ENCODE results near the gene IGLON5. TPM values are rescaled to one million over a fixed set of nuclear protein-coding genes. Genes with fewer than 3 reads are reported as not detected.

Gene IGLON5
- total RNA-seq, 1 donor from 2014 or later = not detected

DNA sequence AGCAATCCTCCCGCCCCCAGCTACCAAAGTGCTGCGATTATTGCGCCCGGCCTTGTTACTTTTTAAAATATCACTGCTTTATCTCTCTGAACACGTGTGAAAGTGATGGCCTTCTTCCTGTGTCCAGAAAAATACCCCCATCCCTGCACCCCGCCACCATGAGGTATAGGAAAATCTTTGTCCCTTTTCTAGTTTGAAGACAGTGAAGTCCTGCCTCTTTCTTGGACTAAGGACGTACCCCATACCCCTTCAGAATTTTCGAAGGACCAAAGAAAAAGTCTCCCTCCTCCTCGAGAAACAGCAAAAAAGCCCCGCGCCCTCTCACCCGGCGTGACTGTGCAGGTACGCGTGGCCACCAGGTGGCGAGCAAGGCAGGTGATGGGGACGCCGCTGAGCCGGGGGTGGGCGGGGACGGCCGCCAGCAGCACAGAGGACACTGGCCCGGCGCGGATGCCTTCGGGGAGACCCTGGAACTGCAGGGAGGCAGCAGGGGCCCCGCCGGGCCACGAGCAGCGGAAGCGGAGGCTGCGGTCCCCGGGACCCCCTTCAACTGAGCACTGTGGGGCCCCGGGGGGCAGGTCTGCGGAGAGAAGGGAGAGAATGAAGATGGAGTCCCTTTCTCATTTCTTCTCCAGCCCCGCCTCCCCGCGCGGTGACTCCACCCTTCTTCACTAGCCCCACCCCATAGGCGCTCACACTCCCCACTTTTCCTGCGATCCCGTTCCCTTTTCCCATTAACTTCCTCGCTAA lies 27.3 kb downstream of the IGLON5 start:
- peak; percentile 74 to 86 for DNase-seq (ENCODE audit: low read depth in 2 of 2)

DNA sequence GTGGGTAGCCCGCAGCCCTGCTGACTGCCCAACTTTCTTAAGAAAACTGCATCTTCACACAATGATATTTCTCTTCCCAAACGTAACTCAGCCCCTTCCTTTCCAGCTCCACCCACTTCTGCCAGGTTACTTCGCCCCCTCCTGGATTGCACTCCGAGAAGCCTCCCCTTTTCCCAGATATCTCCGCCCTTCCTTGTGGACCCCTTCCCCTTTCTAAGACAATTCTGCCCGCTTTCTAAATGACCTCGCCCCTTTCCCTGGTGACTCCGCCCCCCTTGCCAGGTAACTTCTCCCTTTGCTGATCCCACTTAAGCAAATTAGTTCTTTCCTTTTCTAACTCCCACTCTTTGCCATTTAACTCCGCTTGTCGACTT lies 27.9 kb downstream of the IGLON5 start:
- DNase-seq (ENCODE audit: low read depth in 2 of 2) = no peak

DNA sequence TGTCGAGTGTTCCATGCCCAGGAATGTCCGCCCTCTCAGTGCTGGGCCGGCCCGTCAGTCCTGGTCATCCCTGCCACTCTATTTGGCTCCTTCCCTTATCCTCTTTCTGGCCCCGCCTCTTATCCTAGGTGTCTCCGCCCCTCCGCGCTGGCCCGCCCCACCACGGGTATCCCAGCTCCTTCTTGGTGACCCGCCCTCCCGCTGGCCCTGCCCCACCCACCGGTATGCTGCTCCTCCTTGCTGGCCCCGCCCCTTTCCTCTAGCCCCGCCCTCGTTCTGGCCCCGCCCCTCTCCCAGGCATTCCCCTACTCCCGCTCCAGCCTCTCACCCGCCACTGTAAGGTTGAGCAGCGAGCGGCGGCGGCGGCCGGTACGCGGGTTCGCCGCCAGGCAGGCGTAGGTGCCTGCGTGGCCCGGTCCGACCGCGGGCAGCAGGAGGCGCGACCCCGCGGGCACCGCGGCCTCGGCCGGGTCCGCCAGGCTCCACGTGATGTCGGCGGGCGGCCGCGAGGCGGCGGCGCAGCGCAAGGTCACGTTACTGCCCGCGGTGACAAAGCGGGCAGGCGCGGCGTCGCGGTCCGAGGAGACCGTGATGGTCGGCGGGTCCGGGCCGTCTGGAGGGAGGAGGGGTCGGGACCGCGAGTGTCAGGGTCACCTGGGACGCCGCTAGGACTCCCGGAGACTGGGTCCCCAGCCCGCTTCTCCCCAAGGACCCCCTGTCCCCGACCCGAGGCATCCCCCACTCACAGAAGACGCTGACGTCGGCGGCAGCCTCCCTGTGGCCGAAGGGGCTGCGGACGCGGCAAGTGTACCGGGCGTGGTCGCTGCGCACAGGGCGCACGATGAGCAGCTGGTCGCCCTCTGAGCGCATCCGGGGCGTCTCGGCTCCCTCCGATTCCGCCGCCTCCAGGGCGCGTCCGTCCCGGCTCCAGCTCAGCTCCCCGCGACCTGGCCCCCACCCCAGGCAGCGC lies 28.5 kb downstream of the IGLON5 start:
- peak; percentile 96 to 98 for DNase-seq (ENCODE audit: low read depth in 2 of 2)

DNA sequence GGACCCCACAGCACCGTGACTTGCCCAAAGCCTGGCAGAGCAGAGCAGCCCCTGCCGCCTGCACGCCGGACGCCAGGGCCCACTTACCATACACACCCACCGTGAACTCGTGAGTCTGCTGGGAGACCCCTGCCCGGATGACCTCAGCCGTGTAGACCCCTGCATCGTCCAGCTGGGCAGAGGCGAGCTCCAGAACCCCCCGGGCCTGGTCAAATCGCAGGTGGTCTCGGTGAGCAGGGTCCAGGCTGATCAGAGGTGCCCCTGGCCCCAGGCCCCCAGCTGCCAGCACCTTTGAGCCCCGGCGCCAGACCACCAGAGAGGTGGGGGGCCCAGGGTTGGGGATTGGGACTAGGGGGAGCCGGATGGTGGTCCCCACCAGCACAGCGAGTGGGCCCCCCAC lies 29.6 kb downstream of the IGLON5 start:
- no peak for DNase-seq (ENCODE audit: low read depth in 2 of 2)

DNA sequence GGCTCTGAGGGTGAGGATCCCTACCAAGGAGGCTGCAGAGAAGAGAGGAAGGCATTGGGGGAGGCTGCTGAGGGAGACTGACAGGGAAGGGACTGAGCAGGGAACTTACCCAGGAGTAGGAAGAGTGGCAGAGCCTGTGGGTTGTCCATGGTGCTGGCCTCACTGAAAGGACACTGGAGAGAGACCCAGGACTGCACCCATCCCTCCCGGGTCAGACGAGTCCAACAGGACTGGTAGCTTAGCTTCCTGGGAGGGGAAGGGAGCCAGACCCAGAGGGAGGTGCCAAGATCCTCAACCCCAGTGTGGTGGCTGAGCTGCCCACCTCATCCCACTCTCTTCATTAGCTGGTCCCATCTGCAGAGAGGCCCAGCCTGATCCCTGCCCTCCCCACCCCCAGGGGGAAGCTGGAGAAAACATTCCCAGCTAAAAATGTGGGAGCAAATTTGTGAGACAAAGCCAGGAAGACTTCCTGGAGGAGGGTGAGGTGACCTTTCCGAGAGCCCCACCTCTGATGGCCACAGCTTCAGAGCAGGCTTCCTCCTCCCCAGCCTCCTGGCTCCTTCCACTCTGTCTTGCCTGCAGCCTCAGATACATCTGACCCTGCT lies 30.6 kb downstream of the IGLON5 start, which contains the start of gene VSIG10L:
VSIG10L (minus strand) TSS at position 164 of the 605 bp plus-strand sequence; CDS start at position 149, 15 bp downstream.
- DNase-seq (ENCODE audit: low read depth in 2 of 2) = no peak

DNA sequence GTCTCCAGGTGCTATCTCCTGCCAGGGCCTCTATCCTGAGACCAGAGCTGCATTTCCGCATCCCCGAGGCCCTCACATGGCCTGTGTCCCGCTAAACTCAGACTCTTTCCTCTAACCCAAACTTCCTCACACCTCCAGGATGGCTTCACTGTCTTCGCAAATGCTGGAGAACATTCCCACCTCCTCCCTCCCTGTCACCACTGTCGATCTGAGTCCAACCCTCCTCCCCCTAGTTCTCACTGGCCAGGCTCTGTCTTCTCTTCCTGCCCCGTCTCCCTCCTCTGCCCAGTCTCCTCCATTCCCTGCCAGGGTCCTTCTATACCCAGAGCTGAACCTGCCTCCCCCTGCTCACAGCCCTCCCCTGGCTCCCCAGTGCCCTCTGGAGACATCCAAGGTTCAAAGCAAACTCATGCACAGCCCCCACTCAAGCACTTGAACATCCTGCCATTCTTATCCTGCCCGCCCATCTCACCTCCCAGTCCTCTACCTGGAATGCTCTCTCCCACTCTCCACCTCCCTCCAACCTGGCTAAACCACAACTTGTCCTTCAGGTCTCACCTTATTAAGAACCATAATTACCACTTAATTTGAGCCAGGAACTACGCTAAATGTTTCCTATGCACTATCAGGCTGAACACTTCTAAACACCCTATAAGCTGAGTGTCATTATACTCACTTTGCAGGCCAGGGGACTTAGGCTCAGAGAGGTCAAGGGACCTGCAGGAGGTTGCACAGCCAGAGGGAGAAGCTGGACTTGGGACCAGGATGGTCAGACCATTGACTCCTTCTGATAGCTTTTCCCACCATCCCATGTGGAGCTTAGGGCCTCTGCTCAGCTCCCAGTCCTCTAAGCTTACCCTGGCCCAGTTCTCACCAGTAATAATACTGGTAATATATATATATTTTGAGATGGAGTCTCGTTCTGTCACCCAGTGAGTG lies 31.5 kb downstream of the IGLON5 start:
- no peak for DNase-seq (ENCODE audit: low read depth in 2 of 2)

DNA sequence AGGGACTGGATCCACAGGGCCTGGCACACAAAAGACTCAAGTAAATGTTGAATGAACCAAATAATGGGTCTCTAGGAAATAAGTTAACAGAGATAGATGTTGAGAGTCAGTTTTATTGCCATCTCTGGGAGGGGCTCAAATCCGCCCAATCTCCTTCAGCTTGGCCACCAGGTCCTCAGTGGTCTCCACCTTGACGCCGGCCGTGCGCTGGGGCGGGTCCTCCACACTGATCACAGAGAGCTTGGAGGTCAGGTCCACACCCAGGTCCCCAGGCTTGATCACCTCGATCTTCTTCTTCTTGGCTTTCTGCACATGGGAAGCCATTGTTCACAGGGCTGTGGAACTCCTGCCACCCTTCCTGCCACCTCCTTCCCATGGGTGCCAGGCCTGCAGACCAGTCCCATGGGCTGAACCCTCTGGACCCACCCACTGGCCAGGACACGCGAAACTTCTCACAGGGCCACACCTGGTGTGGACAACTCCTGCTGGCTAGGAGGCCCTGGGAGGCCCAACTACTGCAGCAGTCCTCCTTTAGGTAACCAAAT lies 33.7 kb downstream of the IGLON5 start:
- DNase-seq (ENCODE audit: low read depth in 2 of 2) = no peak

DNA sequence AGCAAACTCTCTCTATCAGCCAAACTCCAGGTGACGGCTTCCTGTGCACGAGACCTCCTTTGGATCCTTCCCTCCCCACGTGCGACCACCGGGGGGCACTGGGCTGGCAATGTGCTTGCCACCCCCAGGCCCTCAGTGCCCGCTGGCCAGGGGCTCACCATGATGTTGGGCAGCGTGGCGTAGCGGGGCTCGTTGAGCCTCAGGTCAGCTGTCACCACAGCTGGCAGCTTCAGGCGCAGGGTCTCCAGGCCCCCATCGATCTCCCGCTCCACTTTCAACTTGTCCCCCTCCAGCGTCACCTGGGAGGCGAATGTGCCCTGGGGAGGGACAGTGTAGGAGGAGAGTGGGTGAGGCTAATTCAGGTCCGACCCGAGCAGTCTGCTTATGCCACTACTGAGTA lies 35.3 kb downstream of the IGLON5 start:
- DNase-seq (ENCODE audit: low read depth in 2 of 2) = no peak

DNA sequence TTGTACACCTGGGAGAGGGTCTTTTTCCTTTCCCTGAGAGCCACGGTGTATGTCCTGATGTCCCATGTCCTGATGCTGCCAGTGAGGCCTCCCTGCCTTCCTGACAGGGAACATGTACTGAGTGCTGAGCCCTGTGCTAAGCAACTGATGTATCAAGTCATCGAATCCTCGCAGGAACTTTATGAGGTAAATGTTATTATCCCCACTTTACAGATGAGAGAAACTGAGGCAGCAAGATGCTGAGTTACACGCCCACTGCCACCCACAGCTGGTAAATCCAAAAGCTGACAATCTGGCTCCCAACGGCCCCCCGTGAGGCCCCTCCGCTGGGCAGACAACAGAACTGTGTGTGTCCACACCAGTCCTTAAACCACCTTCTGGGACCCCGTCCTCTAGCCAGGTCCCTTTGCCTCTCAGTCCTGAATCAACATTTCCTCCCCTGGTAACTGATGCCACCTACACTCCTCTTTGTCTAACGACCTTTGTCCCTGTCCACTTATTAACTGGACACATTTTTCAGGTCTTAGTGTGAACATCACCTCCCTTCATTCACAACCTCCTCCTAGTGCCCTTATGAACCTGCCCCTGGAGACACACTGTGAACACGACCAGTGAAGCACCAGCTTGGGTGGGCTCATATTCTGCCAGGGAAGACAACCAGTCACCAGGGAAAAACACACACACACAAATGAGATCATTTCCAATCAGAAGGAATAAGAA lies 35.9 kb downstream of the IGLON5 start:
- DNase-seq (ENCODE audit: low read depth in 2 of 2) = no peak

DNA sequence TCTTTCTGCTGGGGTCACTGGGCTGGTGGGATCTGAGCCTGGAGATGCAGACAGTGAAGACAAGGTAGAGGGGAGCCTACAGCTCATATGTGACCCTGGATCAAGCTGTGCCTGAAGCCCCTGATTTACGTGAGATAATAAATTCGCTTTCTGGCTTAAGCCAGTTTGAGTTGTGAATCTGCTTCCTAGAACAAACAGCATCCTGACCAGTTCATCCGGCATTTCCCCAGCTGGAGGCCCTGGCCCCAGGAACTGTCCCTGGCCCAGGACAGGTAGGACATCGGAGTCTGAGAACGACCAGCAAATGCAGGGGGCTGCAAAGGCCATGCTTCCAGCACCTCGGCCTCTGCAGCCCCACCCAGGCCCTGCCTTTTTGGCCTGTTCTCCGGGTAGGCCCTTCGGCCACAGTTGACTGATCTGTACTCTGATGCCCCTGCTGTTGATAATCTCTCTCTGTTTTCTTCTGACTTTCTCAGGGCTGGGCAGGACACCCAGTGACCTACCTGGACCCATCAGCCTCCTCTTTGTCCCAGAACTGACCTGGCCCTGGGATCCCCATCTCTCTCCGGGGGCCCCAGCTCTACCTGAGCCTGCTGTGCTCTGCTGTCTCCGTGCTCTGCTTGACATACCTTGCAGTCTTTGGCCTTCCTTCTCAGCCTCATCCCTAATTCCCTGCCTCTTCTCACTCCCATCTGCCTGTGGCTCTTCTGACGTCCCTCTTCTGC lies 40.0 kb downstream of the IGLON5 start:
- no peak for DNase-seq (ENCODE audit: low read depth in 2 of 2)

DNA sequence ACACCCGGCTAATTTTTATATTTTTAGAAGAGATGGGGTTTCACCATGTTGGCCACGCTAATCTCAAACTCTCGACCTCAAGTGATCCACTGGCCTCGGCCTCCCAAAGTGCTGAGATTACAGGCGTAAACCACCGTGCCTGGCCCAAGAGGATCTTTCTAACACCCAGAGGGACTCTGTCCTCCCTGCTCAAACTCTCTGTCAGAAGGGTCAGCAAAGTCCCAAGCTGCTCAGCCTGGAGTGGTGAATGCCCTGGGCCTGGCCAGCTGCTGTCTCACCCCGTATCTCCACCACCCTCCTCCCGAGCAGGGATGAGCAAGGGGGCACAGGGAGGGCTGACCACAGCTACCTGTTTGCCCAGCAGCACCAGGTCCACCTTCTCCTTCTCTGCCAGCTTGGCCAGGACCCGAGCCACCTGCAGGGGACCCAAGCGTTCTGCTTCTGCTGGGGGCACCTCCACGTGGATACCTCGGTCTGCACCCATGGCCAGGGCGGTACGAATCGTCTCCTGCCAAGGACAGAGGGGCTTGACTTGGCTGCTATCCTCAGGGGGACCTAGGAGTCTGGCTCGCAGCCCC lies 41.4 kb downstream of the IGLON5 start:
- DNase-seq (ENCODE audit: low read depth in 2 of 2) = no peak

DNA sequence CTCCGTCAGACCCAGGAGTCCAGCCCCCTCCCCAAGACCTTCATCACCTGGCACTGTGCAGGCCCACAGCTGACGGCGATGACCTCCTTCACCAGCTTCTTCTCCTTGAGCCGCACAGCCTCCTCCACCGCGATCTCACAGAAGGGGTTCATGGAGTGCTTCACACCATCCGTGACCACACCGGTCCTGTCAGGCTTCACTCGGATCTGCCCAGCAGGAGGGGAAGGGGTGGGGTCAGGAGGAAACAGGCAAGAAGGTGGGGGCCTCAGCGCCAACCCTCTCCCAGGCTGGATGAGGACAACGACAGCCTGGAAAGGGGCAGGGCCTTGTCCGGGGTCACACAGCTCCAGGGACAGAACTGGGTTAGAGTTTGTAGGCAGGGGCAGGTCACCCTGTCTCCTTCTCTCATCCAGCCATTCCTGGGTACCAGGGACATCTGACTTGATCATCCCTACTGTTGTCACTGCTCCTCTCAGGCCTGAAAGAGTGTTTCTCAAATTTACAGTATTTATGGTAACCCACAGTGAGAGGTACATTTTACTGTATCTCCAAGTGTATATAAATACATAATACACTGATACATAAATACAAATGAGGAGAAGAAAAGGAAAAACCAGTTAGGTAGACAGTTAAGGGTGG lies 42.8 kb downstream of the IGLON5 start:
- DNase-seq (ENCODE audit: low read depth in 2 of 2) = no peak

DNA sequence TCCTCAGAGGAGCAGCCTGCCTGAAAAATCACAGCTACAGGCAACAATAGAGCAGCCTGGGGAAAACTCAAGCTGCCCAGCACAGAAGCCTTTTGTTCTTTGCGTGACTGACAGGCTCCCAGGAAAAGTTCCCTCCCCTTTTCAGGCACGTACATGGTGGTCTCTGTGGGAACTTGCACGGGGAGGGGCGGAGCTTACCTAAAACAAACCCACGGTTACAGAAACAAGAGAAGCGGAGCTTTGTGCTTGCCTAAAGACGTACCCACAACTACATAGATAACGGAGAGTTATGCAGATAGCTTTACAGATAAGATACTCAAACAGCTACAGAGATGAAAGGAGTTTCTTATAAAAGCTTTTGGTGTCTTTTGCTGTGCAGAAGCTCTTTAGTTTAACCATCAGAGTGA lies 43.3 kb downstream of the IGLON5 start:
- no peak for DNase-seq (ENCODE audit: low read depth in 2 of 2)

DNA sequence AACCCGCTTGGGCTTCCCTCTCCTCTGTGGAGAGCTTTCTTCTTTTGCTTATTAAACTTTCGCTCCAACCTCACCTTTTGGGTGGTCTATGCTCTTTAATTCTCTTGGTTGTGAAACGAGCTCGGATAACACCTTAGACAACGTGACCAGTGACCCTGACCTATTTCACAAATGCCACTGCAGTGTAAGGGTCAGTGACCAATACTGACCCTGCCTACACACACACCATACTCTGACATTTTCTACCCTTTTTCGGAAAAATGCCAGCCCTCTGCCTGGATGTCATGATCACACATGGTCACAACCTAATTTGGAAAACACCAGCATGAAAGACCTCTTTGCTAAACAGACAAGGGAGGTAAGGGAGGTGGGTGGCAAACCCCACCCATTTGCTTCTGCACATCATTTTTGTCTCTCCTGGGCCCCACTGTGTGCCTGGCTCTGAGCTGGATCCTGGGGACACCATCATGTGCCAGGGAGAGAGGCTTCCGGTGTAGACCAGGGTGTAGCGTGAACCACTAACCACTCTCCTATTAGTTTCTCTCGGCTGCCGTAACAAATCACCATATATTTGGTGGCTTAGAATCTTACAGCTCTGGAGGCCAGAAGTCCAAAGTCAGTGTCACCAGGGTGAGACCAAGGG lies 44.8 kb downstream of the IGLON5 start:
- DNase-seq (ENCODE audit: low read depth in 2 of 2) = no peak

DNA sequence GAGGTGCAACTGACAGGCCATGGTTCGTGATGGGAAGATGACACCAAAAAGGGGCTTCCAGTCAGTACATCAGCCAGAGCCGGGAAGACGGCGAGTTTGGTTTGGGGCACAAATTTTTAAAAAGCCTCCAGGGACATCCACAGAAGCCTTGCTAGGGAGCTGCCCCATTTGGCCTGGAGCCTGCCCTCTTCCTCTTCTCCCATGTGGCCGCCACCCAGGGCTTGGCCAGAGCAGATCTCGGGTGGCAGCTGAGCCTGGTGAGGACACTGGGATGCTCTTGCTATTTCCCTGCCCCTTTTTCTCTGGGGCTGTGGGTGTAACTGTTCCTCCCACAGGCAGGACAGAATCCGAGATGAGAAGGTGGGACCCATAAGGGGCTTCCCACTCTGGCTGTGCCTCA lies 46.5 kb downstream of the IGLON5 start:
- DNase-seq (ENCODE audit: low read depth in 2 of 2) = no peak

DNA sequence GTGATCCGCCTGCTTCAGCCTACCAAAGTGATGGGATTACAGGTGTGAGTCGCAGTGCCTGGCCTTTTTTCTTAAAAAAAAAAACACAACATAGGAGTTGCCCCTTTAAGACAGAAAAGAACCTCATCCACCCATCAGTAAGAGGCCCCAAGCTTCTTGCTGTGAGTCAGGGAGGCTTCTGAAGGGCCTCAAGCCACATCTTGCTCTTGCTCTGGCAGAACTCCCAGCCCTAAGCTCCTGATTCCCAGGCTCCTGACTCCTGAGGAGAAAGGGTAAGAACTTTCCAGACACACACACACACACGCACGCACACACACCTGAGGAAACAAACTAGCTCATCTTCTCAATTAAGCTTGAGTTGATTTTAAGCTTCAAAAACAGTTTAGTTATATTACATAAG lies 47.9 kb downstream of the IGLON5 start:
- DNase-seq (ENCODE audit: low read depth in 2 of 2) = peak in 1 of 2 donors; percentile 22

DNA sequence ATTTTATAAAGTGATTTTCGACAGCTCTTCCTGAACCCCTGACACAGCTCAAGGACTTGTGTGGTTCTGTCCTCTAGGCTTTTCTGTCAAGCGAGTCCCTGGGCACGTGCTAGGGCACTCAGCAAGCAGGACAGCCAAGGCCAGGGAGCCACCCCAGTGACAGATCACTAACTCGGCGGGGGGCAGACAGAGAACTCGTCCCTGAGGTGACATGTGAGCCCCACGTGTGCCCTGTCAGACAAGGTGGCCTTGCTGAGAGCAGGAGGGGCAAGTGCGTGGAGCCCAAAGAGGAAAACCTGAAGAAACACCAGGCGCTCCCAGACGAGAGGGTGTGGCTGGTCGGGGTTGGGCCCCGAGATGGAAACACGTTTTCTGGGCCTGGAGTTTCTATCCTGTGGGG lies 49.8 kb downstream of the IGLON5 start:
- no peak for DNase-seq (ENCODE audit: low read depth in 2 of 2)
